ENCODE measurements around the gene TUBG1. TPM values are rescaled to one million over a fixed set of nuclear protein-coding genes. Genes with fewer than 3 reads are reported as not detected.

The TUBG1 gene
- total and polyA plus RNA-seq, 2 of the 8 experiments (the other 6 are each of a cell fraction or from before 2014, with no cell fraction given), result 109 to 208 TPM

GRCh38 chr17:42651392-42651791 is 41.9 kb downstream of the TUBG1 start:
- no peak overlapping the region for H2AFZ ChIP-seq (ENCODE audit: low read length)
- H3K4ac ChIP-seq (replicated peaks; ENCODE audit: insufficient read length, low read depth, low read length), result no peak overlapping the region
- peaks cover 0 to 7% (median 0%) of the 10 kb centered on the region in 4 experiments; a peak in 3 of 7 replicates for H3K4me1 ChIP-seq (replicated peaks in 1 of 4; ENCODE audit: control insufficient read depth in 3 of 4, insufficient read depth in 4 of 4, low read length in 3 of 4)
- H2BK12ac ChIP-seq (ENCODE audit: low read depth, low read length), result no peak overlapping the region
- no peak for DNase-seq (ENCODE audit: low read depth in 1 of 2, low spot score in 2 of 2)
- no peak overlapping the region for H3K9ac ChIP-seq (replicated peaks in 1 of 4; ENCODE audit: extremely low read depth in 1 of 4, low read depth in 3 of 4, low read length in 3 of 4)
- no peak overlapping the region for H2BK15ac ChIP-seq (ENCODE audit: low read length)
- no peak overlapping the region for H3K18ac ChIP-seq (ENCODE audit: extremely low read depth, low read length)
- H4K8ac ChIP-seq (ENCODE audit: extremely low read depth, insufficient read depth, low read length), result no peak overlapping the region
- no peaks in the 10 kb centered on the region for H3K79me1 ChIP-seq (ENCODE audit: low read depth, low read length)
- H2BK120ac ChIP-seq (replicated peaks; ENCODE audit: low read depth, low read length), result no peak overlapping the region
- H3K23ac ChIP-seq (ENCODE audit: insufficient read length), result no peak overlapping the region
- H3K23me2 ChIP-seq (ENCODE audit: low read depth, low read length), result no peaks in the 10 kb centered on the region; the same call in 1 of the 2 replicates
- H3K27me3 ChIP-seq (replicated peaks in 1 of 4; ENCODE audit: control insufficient read depth in 3 of 4, extremely low read depth in 1 of 4, insufficient read depth in 3 of 4, low read length in 3 of 4), result no peaks in the 10 kb centered on the region
- FAIRE-seq, result no peak
- H3K4me3 ChIP-seq (ENCODE audit: extremely low read depth in 1 of 4, insufficient read depth in 2 of 4, low read depth in 3 of 4, low read length in 4 of 4), result no peak overlapping the region
- ChIA-PET CTCF (ENCODE audit: partially characterized antibody) (interaction anchor here (0.6 to 1.2 kb wide), 3 partner anchors 15 to 1999 kb away, joined by 3 read pairs; no protein-coding TSS in a partner anchor), POLR2A (ENCODE audit: partially characterized antibody) (interaction anchor here (0.6 to 1.0 kb wide), 4 partner anchors 9 to 400 kb away, joined by 3 read pairs; no protein-coding TSS in a partner anchor)
- H3K56ac ChIP-seq (replicated peaks; ENCODE audit: insufficient read length, low read depth, low read length), result no peak overlapping the region
- H3K14ac ChIP-seq (ENCODE audit: insufficient read length), result no peak overlapping the region
- H3K4me2 ChIP-seq (ENCODE audit: insufficient read depth in 1 of 2, low read depth in 2 of 2, low read length in 2 of 2), result no peak overlapping the region
- no peaks in the 10 kb centered on the region for H3K79me2 ChIP-seq (ENCODE audit: control insufficient read depth in 1 of 2, insufficient read depth in 2 of 2, low read length in 2 of 2)
- H3K9me3 ChIP-seq (ENCODE audit: insufficient read depth in 2 of 2, low read depth in 1 of 2, low read length in 1 of 2), result no peaks in the 10 kb centered on the region
- no peak overlapping the region for H4K91ac ChIP-seq (replicated peaks; ENCODE audit: insufficient read length, low read length)
- no peaks in the 10 kb centered on the region for H3K36me3 ChIP-seq (ENCODE audit: control insufficient read depth in 2 of 4, insufficient read depth in 4 of 4, low read length in 3 of 4)
- 94% methylated on average over 4 of the region's 4 CpGs; no CpG with 5 or more reads in 1 of the 2 experiments for WGBS, 2 experiments (ENCODE audit: extremely low coverage in 1 of 2, insufficient coverage in 1 of 2, insufficient read length in 1 of 2, insufficient replicate concordance in 2 of 2, low coverage in 1 of 2, low lambda C conversion rate in 2 of 2, missing lambda C conversion rate in 1 of 2)
- H4K20me1 ChIP-seq (replicated peaks in 1 of 2; ENCODE audit: control insufficient read depth in 1 of 2, insufficient read depth in 2 of 2, low read length in 2 of 2), result no peaks in the 10 kb centered on the region
- H2BK20ac ChIP-seq (ENCODE audit: low read length), result no peak overlapping the region
- no peak overlapping the region for H3K27ac ChIP-seq (ENCODE audit: low read depth, low read length)
- H4K5ac ChIP-seq (ENCODE audit: insufficient read length, low read depth, low read length), result no peak overlapping the region
- no peak overlapping the region for H2BK5ac ChIP-seq (ENCODE audit: low read depth, low read length)
- no peak overlapping the region for H2AK5ac ChIP-seq (ENCODE audit: low read depth, low read length)
- TF ChIP-seq EP300 (IDR thresholded peaks at IDR 0.05; ENCODE audit: borderline replicate concordance in 1 of 2, low read depth in 2 of 2, low read length in 2 of 2) (no peak), KDM1A (IDR thresholded peaks at IDR 0.05; ENCODE audit: borderline replicate concordance, low read length) (no peak), YY1 (IDR thresholded peaks at IDR 0.05; ENCODE audit: low read depth, low read length) (no peak), EZH2 (IDR thresholded peaks at IDR 0.05; ENCODE audit: low read depth, low read length, severe bottlenecking) (no peak), CHD2 (IDR thresholded peaks at IDR 0.05; ENCODE audit: low read length) (no peak), HDAC6 (IDR thresholded peaks at IDR 0.05; ENCODE audit: low read depth, low read length) (no peak), MAFK (IDR thresholded peaks at IDR 0.05; ENCODE audit: low read depth, low read length) (no peak), SAP30 (IDR thresholded peaks at IDR 0.05; ENCODE audit: insufficient read depth, insufficient replicate concordance, low read length) (no peak), CEBPB (IDR thresholded peaks at IDR 0.05; ENCODE audit: low read depth, low read length) (no peak), SIN3A (conservative IDR thresholded peaks at IDR 0.05 in 1 of 2, IDR thresholded peaks at IDR 0.05 in 1 of 2; ENCODE audit: low read depth in 1 of 2, low read length in 2 of 2) (no peak), SRF (IDR thresholded peaks at IDR 0.05; ENCODE audit: low read depth, low read length) (no peak), CBX8 (IDR thresholded peaks at IDR 0.05; ENCODE audit: borderline replicate concordance, low read depth, low read length) (no peak), SP2 (IDR thresholded peaks at IDR 0.05; ENCODE audit: low read length) (no peak), HDAC2 (IDR thresholded peaks at IDR 0.05; ENCODE audit: borderline replicate concordance in 1 of 2, low read depth in 2 of 2, low read length in 2 of 2) (no peak)

Measured in H1 (cell line).